Tibial nerve (tissue), 4 donors: Measurements from ENCODE around the gene PADI4.

Source experiments
- CTCF ChIP-seq, 5 experiments: fragments of 200-600 bp in 3 of 5; fragments of 450-650 bp in 2 of 5; sonication (generic) in 3 of 5; IDR thresholded peaks; one replicate each; pipeline ENCODE4 v1.5.1; 2016 to 2019; ENCODE audit warnings: antibody characterized with exemption in 5 of 5, mild to moderate bottlenecking in 3 of 5, moderate library complexity in 2 of 5
- EP300 ChIP-seq, 2 donors: sonication (generic); formaldehyde crosslinking; IDR thresholded peaks; one replicate each; pipeline ENCODE4 v1.6.1; 2017; ENCODE audit warnings: antibody characterized with exemption in 2 of 2, mild to moderate bottlenecking in 1 of 2
- POLR2A ChIP-seq, 2 donors: fragments of 450-650 bp; IDR thresholded peaks; one replicate each; pipeline ENCODE4 v1.6.1; 2017; ENCODE audit warnings: antibody characterized with exemption in 2 of 2, mild to moderate bottlenecking in 2 of 2, moderate library complexity in 2 of 2

- TF ChIP-seq CTCF (IDR thresholded peaks at IDR 0.05) (no peak), POLR2A (IDR thresholded peaks at IDR 0.05) (no peak), EP300 (IDR thresholded peaks at IDR 0.05) (no peak)
Measured at GRCh38 chr1:17359031-17359430, 51.0 kb downstream of the PADI4 start.
